Sigmoid colon (tissue), 7 donors: Measurements from ENCODE around the gene CLSTN2. TPM values are rescaled to one million over a fixed set of nuclear protein-coding genes. Genes with fewer than 3 reads are reported as not detected.

Experiments
- DNase-seq: peaks from one replicate; pipeline ENCODE4 v3.0.0-alpha.2; 2019
- H3K27ac ChIP-seq, 4 donors: fragments of 200-600 bp; sonication (generic); one replicate each; pipeline ENCODE4 v1.5.1; 2016 to 2019; ENCODE audit warnings: mild to moderate bottlenecking in 1 of 4
- H3K27me3 ChIP-seq, 3 donors: fragments of 200-600 bp; sonication (generic); one replicate each; pipeline ENCODE4 v1.5.1; 2019; ENCODE audit warnings: mild to moderate bottlenecking in 1 of 3
- H3K36me3 ChIP-seq, 4 donors: fragments of 200-600 bp; sonication (generic); one replicate each; pipeline ENCODE4 v1.5.1; 2016 to 2019
- H3K4me1 ChIP-seq, 4 donors: fragments of 200-600 bp; sonication (generic); one replicate each; pipeline ENCODE4 v1.5.1; 2017 to 2019
- H3K4me3 ChIP-seq, 4 donors: fragments of 200-600 bp; sonication (generic); one replicate each; pipeline ENCODE4 v1.5.1; 2017 to 2019; ENCODE audit warnings: mild to moderate bottlenecking in 2 of 4, moderate library complexity in 1 of 4
- H3K9me3 ChIP-seq, 4 donors: fragments of 200-600 bp in 3 of 4; sonication (generic) in 3 of 4; one replicate each; pipeline versions ENCODE4 v1.5.1 to v1.6.1; 2013 to 2019
- EP300 ChIP-seq, 4 donors: sonication (generic); formaldehyde crosslinking; IDR thresholded peaks; one replicate each; pipeline ENCODE4 v1.6.1; 2017; ENCODE audit warnings: antibody characterized with exemption in 4 of 4
- POLR2A ChIP-seq, 2 donors: fragments of 450-650 bp; IDR thresholded peaks; one replicate each; pipeline ENCODE4 v1.6.1; 2016; ENCODE audit warnings: antibody characterized with exemption in 2 of 2, mild to moderate bottlenecking in 2 of 2, moderate library complexity in 2 of 2
- POLR2AphosphoS5 ChIP-seq, 4 donors: sonication (generic); formaldehyde crosslinking; IDR thresholded peaks; one replicate each; pipeline ENCODE4 v1.6.1; 2017; ENCODE audit warnings: antibody characterized with exemption in 4 of 4
- WGBS, 2 donors: extraction: QIAGEN DNeasy Blood & Tissue Kit; methylation state at CpG; one replicate each; pipeline ENCODE4 v1.1.7; 2013; 5-methylcytosine and 5-hydroxymethylcytosine counted together
- intact Hi-C: fragments of 100-400 bp; cut with DNase I; formaldehyde crosslinking; loops from one replicate; pipeline ENCODE4 v1.15.1; 2023
- polyA plus RNA-seq, 3 donors: library from polyadenylated mRNA; stranded (reverse); fragments of 200-250 nt; gene quantifications; one replicate each; pipeline ENCODE4 v1.2.3, GENCODE V29; 2013
- total RNA-seq, 4 donors: library from RNA; depleted of rRNA; stranded (reverse); fragments of >200 nt; gene quantifications; one replicate each; pipeline ENCODE4 v1.1.0, GENCODE V29; 2016
- TF ChIP-seq, protein P1 (sequence below), 4 experiments: fragments of 450-650 bp in 3 of 4; fragments of 200-600 bp in 1 of 4; IDR thresholded peaks; one replicate each; pipeline ENCODE4 v1.5.1; 2016 to 2019; ENCODE audit warnings: antibody characterized with exemption in 4 of 4, mild to moderate bottlenecking in 3 of 4, moderate library complexity in 2 of 4
- donor health status: healthy with polysubstance abuse.
- donor health status: Bipolar disorder and iron deficiency.
- donor health status: healthy.

Gene CLSTN2
- total and polyA plus RNA-seq, 7 donors: 0.23 to 8.3 (median 2.7) TPM

DNA sequence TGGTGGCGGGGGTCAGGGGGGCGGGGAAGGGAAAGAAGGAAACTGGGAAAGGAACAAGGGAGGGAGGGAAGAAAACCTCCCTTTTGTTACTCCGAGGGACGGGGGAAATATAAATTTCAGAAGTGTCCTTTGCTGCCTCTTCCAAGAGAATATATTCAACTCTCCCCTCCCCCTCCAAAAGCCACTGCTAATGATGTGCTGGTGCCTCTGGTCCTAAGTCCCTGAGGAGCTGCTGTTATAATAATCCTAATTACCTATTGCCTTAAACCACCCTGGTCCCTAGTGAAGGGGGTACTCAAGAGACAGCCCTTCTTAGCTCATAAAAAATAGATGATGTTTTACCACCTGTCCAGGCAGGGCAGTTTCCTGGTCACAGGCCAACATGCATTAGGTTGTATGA is 624.6 kb downstream of the CLSTN2 start:
- Histone ChIP-seq H3K4me1 (no peaks in the 10 kb centered on the region), H3K27ac (no peak overlapping the region), H3K4me3 (no peak overlapping the region), H3K36me3 (no peaks in the 10 kb centered on the region), H3K27me3 (no peaks in the 10 kb centered on the region), H3K9me3 (no peaks in the 10 kb centered on the region)
- no peak for DNase-seq
- 61 to 77% methylated on average over 4 of the region's 4 CpGs for WGBS, 2 donors
- TF ChIP-seq POLR2AphosphoS5 (IDR thresholded peaks at IDR 0.05): no peak
- TF ChIP-seq EP300 (IDR thresholded peaks at IDR 0.05): no peak
- no peak for TF ChIP-seq POLR2A (IDR thresholded peaks at IDR 0.05)
- TF ChIP-seq, protein P1, sequence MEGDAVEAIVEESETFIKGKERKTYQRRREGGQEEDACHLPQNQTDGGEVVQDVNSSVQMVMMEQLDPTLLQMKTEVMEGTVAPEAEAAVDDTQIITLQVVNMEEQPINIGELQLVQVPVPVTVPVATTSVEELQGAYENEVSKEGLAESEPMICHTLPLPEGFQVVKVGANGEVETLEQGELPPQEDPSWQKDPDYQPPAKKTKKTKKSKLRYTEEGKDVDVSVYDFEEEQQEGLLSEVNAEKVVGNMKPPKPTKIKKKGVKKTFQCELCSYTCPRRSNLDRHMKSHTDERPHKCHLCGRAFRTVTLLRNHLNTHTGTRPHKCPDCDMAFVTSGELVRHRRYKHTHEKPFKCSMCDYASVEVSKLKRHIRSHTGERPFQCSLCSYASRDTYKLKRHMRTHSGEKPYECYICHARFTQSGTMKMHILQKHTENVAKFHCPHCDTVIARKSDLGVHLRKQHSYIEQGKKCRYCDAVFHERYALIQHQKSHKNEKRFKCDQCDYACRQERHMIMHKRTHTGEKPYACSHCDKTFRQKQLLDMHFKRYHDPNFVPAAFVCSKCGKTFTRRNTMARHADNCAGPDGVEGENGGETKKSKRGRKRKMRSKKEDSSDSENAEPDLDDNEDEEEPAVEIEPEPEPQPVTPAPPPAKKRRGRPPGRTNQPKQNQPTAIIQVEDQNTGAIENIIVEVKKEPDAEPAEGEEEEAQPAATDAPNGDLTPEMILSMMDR (IDR thresholded peaks at IDR 0.05): no peak
- intact Hi-C loops: no loop called here

DNA sequence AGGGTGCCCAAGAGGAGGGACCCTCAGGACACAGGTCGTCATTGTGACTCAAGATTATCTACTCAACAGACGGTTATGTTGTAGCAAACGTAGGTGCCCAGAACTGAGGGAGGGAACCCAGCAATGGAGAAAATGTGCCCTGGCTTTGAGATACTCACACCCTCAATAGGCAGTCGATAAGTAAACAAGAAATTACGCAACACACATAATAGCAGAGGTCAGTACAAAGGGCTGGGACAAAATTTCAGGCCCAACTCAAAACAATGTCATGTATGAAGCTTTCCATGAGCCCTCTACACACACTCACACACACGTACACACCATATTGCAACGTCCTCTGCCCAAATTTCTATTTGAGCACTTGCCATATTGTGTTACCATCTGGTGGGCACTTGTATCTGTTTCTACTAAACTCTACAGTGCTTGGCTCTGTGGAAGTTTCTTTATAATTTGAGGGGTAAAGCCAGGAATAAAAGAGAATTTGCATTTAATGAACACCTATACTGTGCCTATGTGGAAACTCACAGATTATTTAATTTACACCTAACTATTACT is 628.3 kb downstream of the CLSTN2 start:
- 51 to 71% methylated on average over 7 of the region's 7 CpGs for WGBS, 2 donors
- Histone ChIP-seq H3K36me3 (no peaks in the 10 kb centered on the region), H3K4me3 (no peak overlapping the region), H3K4me1 (no peaks in the 10 kb centered on the region), H3K27ac (no peak overlapping the region), H3K9me3 (no peaks in the 10 kb centered on the region), H3K27me3 (no peaks in the 10 kb centered on the region)
- DNase-seq: no peak
- TF ChIP-seq POLR2A (IDR thresholded peaks at IDR 0.05): no peak
- TF ChIP-seq, protein P1 (IDR thresholded peaks at IDR 0.05): no peak
- TF ChIP-seq POLR2AphosphoS5 (IDR thresholded peaks at IDR 0.05): no peak
- no peak for TF ChIP-seq EP300 (IDR thresholded peaks at IDR 0.05)
- intact Hi-C loops: no loop called here

DNA sequence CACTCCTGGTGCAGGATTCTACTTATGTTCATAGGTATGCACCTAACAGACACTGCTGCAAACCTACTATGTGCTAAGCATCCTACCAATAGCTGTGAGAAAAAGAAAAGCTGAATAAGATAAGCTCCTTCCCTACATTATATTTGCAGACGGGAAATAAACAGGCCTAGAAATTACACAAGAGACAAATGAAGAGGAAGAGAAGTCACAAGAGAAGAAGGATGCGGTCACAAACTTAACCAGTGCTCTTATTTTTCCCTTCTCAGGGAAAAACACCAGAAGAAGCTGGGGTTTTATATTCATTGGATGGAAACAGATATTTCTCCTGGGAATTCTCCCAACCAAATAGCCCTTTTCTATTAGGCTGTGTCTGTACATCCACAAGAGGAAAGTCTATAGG is 633.1 kb downstream of the CLSTN2 start:
- Histone ChIP-seq H3K4me3 (no peak overlapping the region), H3K4me1 (peaks cover 0 to 18% (median 8%) of the 10 kb centered on the region in 4 donors), H3K9me3 (no peaks in the 10 kb centered on the region), H3K27me3 (no peaks in the 10 kb centered on the region), H3K27ac (no peak overlapping the region), H3K36me3 (no peaks in the 10 kb centered on the region)
- WGBS, 2 donors: 81 to 87% methylated on average over 2 of the region's 2 CpGs
- TF ChIP-seq POLR2AphosphoS5 (IDR thresholded peaks at IDR 0.05) (no peak), EP300 (IDR thresholded peaks at IDR 0.05) (no peak), POLR2A (IDR thresholded peaks at IDR 0.05) (no peak)
- TF ChIP-seq, protein P1 (IDR thresholded peaks at IDR 0.05): no peak
- intact Hi-C loops: no loop called here
- no peak for DNase-seq

DNA sequence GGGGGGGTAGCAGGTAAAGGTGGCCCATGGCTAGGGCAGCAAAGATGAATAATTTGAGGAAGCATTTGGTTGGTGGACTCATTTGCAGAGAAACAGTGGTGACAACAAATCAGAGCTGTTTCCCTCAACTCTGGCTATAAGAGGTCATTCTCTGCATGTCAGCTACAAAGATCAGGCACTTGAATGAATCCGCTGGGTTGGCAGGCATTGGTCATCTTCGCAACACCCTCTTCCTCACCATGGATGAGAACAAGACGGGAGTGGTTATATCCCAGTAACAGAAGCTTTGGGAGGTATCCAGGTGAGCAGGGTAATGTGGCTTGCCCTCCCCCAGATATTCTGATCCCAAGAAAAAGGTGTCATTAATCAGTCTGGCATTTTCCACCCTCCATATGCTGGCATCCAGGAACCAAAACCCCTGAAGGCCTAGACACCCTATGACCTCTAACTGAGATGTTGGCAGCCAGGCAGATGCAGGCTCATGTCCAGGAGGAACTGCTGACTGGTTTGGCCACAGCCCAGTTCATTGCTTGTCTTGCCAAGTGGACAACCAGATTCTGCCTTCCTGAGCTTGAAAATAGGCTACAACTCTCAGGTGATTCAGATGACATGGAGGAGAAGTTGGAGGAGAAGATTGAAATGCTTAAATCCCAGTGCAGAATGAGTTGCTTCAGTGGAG is 634.0 kb downstream of the CLSTN2 start:
- WGBS, 2 donors: 62 to 85% methylated on average over 3 of the region's 3 CpGs
- intact Hi-C loops: no loop called here
- Histone ChIP-seq H3K4me3 (no peak overlapping the region), H3K27ac (no peak overlapping the region), H3K27me3 (no peaks in the 10 kb centered on the region), H3K9me3 (no peaks in the 10 kb centered on the region), H3K36me3 (no peaks in the 10 kb centered on the region), H3K4me1 (peaks cover 0 to 23% (median 9%) of the 10 kb centered on the region in 4 donors)
- TF ChIP-seq POLR2AphosphoS5 (IDR thresholded peaks at IDR 0.05): no peak
- TF ChIP-seq, protein P1 (IDR thresholded peaks at IDR 0.05): no peak
- TF ChIP-seq POLR2A (IDR thresholded peaks at IDR 0.05): no peak
- TF ChIP-seq EP300 (IDR thresholded peaks at IDR 0.05): no peak
- no peak for DNase-seq
